ENCODE measurements around the gene SDC1. TPM values are rescaled to one million over a fixed set of nuclear protein-coding genes. Genes with fewer than 3 reads are reported as not detected.
A peak's percentile ranks its signal among the peaks of the same experiment; 100 is the strongest.
"Not testable (repeated sequence)": the region's sequence is repeated elsewhere in the genome, so short reads cannot be mapped to it uniquely, and the experiment has no call there.

Gene SDC1, protein sequence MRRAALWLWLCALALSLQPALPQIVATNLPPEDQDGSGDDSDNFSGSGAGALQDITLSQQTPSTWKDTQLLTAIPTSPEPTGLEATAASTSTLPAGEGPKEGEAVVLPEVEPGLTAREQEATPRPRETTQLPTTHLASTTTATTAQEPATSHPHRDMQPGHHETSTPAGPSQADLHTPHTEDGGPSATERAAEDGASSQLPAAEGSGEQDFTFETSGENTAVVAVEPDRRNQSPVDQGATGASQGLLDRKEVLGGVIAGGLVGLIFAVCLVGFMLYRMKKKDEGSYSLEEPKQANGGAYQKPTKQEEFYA
- total RNA-seq, result 0.32 TPM

DNA sequence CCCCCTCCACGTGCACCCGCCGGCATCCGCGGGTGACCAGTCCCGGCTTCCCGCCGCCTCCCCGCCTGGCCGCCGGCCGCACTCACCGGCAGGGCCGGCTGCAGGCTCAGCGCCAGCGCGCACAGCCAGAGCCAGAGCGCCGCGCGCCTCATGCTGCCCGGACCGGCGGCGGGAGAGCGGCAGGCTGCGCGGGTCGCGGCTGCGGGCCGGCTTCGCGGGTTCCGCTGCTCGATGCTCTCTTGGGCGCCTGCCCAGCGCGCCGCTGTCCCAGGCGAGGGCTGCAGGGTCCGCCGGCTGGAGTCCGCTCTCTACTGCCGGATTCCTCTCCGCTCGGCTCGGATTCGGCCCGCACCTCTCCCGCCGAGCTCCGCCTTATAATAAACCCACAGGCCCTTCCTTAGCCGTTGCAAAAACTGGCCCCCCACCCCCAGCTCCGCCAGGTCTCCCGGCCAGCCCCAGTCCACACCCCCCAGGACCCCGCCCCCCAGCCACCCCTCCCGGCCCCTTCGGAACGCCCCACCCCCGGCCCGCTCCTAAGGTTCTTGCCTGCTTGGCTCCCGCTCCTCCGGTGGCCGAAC lies at the start of gene SDC1:
Gene SDC1, minus strand, starts transcription at position 415 of the 578 bp plus-strand sequence. Its CDS starts 263 bp downstream, at position 152.
- Histone ChIP-seq H3K27ac (peak within 1 kb of the TSS in 1 of 2 donors; percentile 69), H3K27me3 (no peaks in the 10 kb centered on the region), H3K36me3 (no peaks in the 10 kb centered on the region), H3K9me3 (no peaks in the 10 kb centered on the region), H3K4me1 (peaks cover 8 to 14% of the 10 kb centered on the region in 2 donors), H3K4me3 (peak within 1 kb of the TSS; percentile 78 to 94)
- TF ChIP-seq, protein P1, sequence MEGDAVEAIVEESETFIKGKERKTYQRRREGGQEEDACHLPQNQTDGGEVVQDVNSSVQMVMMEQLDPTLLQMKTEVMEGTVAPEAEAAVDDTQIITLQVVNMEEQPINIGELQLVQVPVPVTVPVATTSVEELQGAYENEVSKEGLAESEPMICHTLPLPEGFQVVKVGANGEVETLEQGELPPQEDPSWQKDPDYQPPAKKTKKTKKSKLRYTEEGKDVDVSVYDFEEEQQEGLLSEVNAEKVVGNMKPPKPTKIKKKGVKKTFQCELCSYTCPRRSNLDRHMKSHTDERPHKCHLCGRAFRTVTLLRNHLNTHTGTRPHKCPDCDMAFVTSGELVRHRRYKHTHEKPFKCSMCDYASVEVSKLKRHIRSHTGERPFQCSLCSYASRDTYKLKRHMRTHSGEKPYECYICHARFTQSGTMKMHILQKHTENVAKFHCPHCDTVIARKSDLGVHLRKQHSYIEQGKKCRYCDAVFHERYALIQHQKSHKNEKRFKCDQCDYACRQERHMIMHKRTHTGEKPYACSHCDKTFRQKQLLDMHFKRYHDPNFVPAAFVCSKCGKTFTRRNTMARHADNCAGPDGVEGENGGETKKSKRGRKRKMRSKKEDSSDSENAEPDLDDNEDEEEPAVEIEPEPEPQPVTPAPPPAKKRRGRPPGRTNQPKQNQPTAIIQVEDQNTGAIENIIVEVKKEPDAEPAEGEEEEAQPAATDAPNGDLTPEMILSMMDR (IDR thresholded peaks at IDR 0.05), result no peak
- DNase-seq (ENCODE audit: low spot score in 2 of 2), result no peak
- intact Hi-C loops (cut with DNase I), result loop anchor here (2.0 kb wide), 1 partner anchor 90 kb away; no protein-coding TSS in a partner anchor

DNA sequence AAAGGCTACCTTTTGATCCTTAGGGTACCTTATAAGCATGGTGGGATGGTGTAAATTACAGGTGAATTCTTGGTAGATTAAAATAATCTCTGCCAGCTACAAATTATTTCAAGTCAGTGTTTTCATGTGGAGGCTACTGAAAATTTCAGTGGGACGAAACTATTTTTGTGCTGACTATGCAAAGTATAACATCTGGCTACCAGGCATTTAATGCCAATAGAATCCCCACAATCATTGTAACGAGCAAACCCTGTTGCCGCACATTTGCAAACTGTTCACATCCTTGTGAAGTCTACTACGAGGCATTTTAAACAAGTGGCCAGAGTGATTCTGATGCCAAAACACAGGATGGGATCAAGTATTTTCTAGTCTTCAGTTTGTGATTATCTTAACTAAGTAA lies 48.1 kb upstream of the SDC1 start:
- Histone ChIP-seq H3K27ac (no peak overlapping the region), H3K4me3 (no peak overlapping the region), H3K4me1 (peaks cover 0 to 3% of the 10 kb centered on the region in 2 donors), H3K36me3 (no peaks in the 10 kb centered on the region), H3K27me3 (no peaks in the 10 kb centered on the region), H3K9me3 (no peaks in the 10 kb centered on the region)
- DNase-seq (ENCODE audit: low spot score in 2 of 2), result no peak
- intact Hi-C loops (cut with DNase I), result no loop called here
- TF ChIP-seq, protein P1 (IDR thresholded peaks at IDR 0.05), result no peak

DNA sequence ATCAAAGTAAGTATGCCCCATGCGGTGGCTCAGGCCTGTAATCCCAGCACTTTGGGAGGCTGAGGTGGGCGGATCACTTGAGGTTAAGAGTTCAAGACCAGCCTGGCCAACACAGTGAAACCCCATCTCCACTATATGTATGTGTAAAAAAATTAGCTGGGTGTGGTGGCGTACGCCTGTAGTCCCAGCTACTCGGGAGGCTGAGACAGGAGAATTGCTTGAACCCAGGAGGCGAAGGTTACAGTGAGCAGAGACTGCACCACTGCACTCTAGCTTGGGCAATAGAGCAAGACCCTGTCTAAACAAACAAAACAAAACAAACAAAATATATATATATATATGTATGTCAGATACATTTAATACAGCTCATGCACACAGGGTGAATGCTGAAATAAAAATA lies 43.4 kb upstream of the SDC1 start:
- intact Hi-C loops (cut with DNase I); H3K9me3 ChIP-seq; DNase-seq (ENCODE audit: low spot score in 2 of 2); H3K27ac ChIP-seq; H3K27me3 ChIP-seq; H3K4me1 ChIP-seq; H3K4me3 ChIP-seq: not testable (repeated sequence)
- H3K36me3 ChIP-seq, result peaks cover 0 to 10% of the 10 kb centered on the region in 2 donors

DNA sequence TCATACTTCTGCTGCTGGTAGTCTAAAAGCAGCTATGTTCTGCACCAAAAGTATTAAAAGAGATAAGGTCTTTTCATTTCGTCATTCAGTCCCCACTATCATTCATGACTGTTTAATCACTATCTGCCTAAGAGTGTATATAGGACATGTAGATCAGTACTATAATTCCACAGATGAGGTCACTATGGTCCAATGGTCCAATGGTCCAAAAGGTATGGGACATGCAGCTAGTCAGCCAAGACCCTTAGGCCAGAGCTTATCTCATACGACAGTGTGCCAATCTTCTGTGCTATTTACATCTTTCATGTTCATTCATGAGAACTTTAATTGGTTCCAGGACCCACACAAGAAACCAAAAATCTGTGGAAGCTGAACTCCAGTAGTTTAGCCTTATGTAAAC lies 42.6 kb upstream of the SDC1 start:
- TF ChIP-seq, protein P1 (IDR thresholded peaks at IDR 0.05), result no peak
- H3K27me3 ChIP-seq, result no peaks in the 10 kb centered on the region
- no peak overlapping the region for H3K27ac ChIP-seq
- peaks cover 0 to 14% of the 10 kb centered on the region in 2 donors for H3K36me3 ChIP-seq
- intact Hi-C loops (cut with DNase I), result no loop called here
- no peak overlapping the region for H3K4me3 ChIP-seq
- H3K9me3 ChIP-seq, result no peaks in the 10 kb centered on the region
- DNase-seq (ENCODE audit: low spot score in 2 of 2), result no peak
- H3K4me1 ChIP-seq, result no peaks in the 10 kb centered on the region

DNA sequence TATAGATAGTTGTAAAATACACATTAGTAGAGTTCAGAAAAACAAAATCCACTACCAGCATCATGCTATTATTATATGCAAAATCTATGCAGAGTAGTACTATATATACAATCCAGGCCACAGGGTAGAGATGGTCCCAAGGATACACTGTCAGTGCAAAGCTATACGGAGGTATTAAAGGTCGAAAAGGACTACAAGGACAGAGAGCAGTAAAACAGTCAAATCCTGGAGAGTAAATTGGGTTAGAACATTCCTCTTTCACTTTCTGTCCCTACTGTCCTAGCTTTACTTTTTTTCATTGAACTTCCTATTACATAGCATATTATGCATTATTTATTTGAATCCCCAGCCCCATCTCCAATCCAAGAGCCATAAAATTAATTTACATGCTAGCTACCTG lies 39.7 kb upstream of the SDC1 start:
- Histone ChIP-seq H3K27ac (no peak overlapping the region), H3K4me1 (no peaks in the 10 kb centered on the region), H3K4me3 (no peak overlapping the region), H3K27me3 (no peaks in the 10 kb centered on the region), H3K36me3 (peaks cover 3 to 42% of the 10 kb centered on the region in 2 donors), H3K9me3 (no peaks in the 10 kb centered on the region)
- TF ChIP-seq, protein P1 (IDR thresholded peaks at IDR 0.05), result no peak
- DNase-seq (ENCODE audit: low spot score in 2 of 2), result no peak
- intact Hi-C loops (cut with DNase I), result no loop called here

DNA sequence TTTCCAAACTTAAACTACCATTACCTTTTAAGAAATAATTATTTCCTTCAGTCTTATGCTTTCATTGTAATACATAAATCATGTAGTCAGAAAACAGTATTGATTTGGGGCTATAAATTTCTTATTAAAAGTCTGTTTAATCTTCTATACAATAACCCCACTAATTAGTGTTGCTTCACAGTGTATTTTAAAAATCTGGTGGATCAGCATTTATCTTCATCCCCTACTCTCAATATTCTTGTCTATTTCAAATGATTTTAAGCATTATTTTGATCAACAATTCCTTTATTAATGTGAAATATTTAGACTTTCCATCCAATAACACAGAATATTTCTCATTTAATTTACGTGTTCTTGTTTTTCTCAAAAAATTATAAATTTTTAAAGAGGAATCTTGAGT lies 32.5 kb upstream of the SDC1 start:
- Histone ChIP-seq H3K9me3 (no peaks in the 10 kb centered on the region), H3K27me3 (no peaks in the 10 kb centered on the region), H3K4me1 (no peaks in the 10 kb centered on the region), H3K36me3 (peaks cover 40 to 77% of the 10 kb centered on the region in 2 donors), H3K4me3 (no peak overlapping the region), H3K27ac (no peak overlapping the region)
- TF ChIP-seq, protein P1 (IDR thresholded peaks at IDR 0.05), result no peak
- DNase-seq (ENCODE audit: low spot score in 2 of 2), result no peak
- intact Hi-C loops (cut with DNase I), result no loop called here
